ENCODE data around the gene CD19.
"Not testable (repeated sequence)": the region's sequence is repeated elsewhere in the genome, so short reads cannot be mapped to it uniquely, and the experiment has no call there.

CD19 gene

GRCh38 chr16:28910086-28911031, 21.4 kb upstream of the CD19 start:
- DNase-seq: no peak

- DNase-seq: no peak
These were observed 19.2 kb upstream of the CD19 start for GRCh38 chr16:28912558-28912957.

DNA sequence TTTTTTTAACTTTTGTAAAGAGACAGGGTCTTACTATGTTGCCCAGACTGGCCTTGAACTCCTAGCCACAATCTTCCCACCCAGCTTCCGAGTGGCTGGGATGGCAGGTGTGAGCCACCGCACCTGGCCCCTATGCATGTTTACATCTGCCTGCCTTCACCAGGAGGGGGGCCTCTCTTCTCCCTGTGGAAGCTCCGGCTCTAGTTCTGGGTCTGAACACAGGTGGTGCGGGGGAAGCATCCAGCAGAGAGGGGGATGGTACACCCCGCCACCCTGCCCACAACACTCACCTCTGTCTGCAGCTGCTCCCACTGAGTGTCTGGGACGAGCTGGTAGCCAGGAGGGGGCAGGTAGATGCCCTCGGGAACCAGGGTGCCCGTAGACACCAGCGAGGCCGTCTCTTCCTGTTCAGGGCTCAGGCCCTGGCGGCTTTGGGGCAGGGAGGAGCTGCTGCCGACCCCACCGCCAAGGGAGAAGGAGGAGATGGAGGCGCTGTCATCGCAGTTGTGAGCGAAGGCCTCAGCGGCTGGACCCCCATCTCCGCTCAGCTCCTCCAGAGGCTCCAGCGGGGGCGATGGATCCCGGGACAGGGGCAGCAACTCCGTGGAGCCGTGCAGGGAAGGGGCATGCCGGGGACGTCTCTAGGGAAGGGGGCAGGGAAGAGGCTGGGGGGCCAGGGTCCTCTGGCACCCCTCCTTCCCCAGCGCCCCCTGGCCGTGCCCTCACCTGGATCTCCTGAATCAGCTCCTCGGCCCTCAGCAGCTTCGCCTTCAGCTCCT, 17.6 kb upstream of the CD19 start:
- DNase-seq: no peak

DNA sequence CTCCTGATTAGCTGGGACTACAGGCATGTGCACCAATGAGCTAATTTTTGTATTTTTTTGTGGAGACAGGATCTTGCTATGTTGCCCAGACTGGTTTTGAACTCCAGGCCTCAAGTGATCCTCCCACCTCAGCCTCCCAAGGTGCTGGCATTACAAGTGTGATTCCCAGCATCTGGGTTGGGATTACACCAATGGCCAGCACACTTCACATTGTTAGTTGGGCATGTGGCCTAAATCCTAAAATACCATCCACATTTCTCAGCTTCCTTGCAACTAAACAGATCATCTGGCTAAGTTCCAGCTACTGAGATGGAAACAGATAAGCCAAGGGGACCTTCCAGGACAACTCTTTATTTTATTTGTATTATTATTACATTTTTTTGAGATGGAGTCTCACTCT, 16.6 kb upstream of the CD19 start:
- DNase-seq: no peak

- no peak for DNase-seq
These were observed 14.7 kb upstream of the CD19 start for GRCh38 chr16:28917095-28917494.

DNA sequence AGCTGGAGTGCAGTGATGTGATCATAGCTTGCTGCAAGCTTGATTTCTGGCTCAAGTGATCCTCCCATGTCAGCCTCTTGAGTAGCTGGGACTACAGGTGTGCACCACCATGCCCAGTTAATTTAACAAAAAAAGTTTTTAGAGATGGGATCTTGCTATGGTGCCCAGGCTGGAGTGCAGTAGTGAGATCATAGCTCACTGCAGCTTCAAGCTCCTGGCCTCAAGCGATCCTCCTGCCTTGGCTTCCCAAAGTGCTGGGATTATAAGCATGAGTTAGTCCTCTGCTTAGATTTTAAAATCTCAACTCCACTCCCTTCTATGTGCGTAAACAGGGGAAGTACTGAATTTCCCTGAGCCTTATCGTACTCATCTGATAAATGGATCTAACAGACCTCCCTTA, 13.1 kb upstream of the CD19 start:
- no peak for DNase-seq

- DNase-seq: no peak
These were observed 8.6 kb upstream of the CD19 start for GRCh38 chr16:28923231-28923587.

- DNase-seq: no peak
These were observed 7.9 kb upstream of the CD19 start for GRCh38 chr16:28923652-28924398.

DNA sequence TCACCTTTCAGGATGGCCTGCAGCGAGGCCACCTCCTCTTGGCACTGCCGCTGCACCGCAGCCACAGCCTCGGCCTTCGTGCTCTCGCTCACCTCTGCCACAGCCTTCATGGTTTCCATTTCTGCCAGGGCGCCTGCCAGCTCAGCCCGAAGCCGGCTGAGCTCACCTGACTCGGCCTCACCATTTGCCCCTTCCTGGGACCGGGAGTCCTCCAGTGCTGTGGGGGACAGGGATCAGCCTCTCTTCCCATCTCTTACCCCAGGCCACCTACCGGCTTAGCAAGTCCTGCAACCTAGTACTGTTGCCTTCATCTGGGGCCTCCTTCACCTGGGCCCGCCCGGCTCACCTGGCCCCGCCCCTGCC, 7.4 kb upstream of the CD19 start:
- no peak for DNase-seq

DNA sequence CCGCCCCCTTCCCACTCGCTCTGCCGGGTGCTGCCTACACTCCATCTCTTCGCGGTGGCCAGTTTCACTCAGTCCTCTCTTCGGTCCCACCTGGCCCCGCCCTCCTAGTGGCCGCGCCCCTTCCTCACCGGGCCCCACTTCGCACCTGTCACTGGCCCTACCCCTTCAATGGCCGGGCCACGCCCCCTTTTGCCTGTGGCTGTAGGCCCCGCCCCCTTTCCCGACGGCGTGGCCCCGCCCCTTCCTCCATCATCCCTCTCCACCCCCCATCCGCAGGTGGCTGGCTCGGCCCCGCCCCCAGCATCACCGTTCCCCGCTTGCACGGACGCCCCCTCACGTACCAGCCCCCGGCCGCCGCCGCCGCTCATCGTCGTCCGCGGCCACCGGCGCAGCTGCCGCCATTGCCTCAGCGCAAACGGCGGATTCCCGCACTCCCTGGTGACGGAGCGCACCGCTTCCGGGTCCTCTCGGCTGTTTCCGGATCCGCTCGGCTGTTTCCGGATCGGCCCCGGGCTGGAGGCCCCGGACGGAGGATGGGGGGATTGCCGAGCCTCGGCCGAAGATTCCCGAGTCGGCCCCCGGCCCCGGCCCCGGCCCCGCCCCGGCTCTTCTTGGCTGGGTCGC, 6.9 kb upstream of the CD19 start, which contains the start of gene RABEP2:
TSS of gene RABEP2 (minus strand) at position 477 of the 624 bp plus-strand sequence. CDS start at position 402, 75 bp downstream.
- DNase-seq: peak; percentile 92

DNA sequence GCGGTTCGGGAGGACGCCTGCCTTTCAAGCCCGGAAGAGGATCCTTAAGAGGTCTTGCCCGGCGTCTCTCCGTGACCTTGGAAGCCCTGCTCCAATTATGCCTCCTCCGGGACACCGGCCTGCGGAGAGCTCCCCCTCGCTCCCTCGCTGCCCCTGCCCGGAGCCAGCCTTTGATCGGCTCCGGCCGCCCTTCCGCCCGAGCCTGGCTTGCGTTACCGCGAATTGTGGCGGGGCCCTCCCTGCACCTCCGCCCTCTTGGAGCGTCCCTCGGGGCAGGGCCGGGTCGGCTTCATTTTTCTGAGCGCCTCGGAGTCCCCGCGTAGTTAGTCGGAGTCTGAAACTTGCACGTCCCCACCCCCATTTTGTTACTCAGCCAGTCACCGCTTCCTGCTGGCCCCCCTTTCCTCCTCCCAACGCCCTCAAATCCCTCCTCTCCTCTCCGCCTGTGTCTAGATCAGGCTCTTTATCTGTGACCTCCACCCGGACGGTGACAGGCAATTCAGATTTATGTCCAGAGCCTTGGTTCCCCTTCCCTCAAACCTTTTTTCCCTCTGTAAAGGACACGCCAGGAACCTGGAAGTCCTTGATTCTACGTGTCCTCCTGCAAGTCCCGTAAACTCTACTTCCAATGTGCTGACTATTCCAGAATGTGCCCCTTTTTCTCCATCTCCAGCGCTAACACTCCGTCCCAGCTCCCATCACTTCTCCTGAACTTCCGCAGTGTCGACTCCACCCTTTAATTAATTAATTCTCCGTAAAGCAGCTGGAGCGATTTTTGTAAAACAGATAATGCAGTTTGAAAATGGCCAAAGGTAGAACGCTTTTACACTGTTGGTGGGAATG, 6.2 kb upstream of the CD19 start:
- peak; percentile 68 for DNase-seq

DNA sequence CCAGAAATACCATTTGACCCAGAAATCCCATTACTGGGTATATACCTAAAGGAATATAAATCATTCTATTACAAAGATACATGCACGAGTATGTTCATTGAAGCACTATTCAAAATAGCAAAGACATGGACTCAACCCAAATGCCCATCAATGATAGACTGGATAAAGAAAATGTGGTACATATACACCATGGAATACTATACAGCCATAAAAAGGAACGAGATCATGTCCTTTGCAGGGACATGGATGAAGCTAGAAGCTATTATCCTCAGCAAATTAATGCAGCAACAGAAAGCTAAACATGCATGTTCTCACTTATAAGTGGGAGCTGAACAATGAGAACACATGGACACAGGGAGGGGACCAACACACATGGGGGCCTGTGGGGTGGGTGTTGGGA, 5.5 kb upstream of the CD19 start:
- not testable (repeated sequence) for DNase-seq

DNA sequence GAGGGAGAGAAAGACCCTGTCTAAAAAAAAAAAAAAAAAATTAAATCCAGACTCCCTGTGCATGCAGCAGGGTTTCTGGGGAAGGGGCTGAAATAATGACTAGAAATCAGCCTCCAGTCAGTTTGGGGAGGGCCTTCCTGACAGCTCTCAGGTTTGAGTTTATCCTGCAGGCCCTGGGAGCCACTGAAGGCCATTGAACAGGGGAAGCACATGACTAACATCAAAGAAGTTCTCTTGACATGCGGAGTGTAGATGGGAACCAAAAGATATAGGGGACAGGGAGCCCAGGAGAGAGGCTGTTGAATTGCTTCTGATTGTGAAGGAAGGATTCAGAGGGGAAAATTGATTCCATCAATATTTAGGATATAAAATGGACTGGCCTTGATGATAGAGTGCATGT, 4.0 kb upstream of the CD19 start:
- no peak for DNase-seq

- DNase-seq: no peak
These were observed 1.6 kb upstream of the CD19 start for GRCh38 chr16:28930203-28930602.

DNA sequence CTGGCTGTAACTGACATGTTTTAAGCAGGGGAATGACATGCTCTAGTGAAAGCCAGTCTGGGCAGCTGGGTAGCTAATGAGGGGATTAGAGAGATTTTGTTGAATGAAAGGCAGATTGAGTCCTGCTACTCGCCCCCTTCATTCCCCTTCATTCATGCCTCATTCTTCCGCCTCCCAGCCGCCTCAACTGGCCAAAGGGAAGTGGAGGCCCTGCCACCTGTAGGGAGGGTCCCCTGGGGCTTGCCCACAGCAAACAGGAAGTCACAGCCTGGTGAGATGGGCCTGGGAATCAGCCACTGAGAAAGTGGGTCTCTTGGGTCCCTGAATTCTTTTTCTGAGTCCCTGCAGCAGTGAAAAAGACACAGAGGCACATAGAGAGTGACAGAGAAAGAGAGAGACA, 1.1 kb upstream of the CD19 start:
- DNase-seq: no peak

GRCh38 chr16:28932339-28933141, 769 bp downstream of the CD19 start:
- no peak for DNase-seq

DNA sequence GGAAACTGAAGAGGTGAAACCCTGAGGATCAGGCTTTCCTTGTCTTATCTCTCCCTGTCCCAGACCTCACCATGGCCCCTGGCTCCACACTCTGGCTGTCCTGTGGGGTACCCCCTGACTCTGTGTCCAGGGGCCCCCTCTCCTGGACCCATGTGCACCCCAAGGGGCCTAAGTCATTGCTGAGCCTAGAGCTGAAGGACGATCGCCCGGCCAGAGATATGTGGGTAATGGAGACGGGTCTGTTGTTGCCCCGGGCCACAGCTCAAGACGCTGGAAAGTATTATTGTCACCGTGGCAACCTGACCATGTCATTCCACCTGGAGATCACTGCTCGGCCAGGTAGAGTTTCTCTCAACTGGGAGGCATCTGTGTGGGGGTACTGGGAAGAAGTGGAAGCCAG, 1.4 kb downstream of the CD19 start:
- DNase-seq: no peak

- no peak for DNase-seq
These were observed 3.6 kb downstream of the CD19 start for GRCh38 chr16:28935346-28935745.

DNA sequence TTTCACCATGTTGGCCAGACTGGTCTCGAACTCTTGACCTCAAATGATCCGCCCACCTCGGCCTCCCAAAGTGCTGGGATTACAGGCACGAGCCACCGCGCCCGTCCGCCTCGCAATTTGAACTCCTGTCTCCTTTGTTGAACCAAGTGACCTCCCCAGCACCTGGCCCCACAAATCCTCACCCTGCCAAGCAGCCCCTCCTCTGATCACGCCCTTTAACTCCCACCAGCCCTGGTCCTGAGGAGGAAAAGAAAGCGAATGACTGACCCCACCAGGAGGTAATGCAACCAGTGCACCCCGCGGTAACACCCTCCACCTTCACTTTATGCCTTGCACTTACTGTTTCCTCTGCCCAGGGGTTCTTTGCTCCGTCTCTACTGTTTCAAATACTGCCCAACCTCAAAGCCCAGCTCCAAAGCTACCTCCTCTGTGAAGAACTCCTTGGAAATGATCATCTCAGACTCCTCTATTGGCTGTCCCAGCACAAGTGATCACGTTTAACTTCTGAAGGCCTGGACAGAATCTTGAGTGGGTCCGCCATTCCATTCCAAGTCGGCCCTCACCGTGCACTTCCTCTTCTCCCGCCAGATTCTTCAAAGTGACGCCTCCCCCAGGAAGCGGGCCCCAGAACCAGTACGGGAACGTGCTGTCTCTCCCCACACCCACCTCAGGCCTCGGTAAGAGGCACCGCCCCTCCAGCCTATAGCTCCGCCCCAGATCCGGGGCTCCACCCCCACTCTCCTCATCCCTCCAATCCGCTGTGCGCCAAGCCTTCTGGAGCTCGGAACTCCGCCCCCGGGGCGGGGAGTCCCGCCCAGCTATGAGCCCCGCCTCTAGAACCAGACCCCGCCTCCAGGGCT, 4.4 kb downstream of the CD19 start:
- DNase-seq: peak; percentile 32

DNA sequence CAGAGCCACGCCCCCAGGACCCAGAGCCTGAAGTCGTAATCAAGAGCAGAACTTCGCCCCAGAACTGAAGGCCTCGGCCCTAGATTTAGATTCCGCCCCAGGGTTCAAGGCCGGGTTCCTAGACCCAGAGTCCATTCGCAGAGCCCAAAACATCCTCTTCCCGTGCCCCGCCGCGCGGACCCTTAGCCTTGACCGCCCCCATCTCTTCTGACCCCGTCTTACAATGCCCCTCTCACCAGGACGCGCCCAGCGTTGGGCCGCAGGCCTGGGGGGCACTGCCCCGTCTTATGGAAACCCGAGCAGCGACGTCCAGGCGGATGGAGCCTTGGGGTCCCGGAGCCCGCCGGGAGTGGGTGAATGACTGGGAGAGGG, 5.0 kb downstream of the CD19 start:
- no peak for DNase-seq
